GM12864 (cell line): ENCODE data around the gene STAP2.

Source experiments
- DNase-seq: peaks from one replicate; pipeline ENCODE4 v3.0.0-alpha.2; 2011; ENCODE audit warnings: low read depth
- H3K4me3 ChIP-seq: 2 replicates; pipeline ENCODE4 v1.5.1; 2011; ENCODE audit warnings: mild to moderate bottlenecking, low read depth, low read length, control low read depth
- TF ChIP-seq, protein P1 (sequence below): IDR thresholded peaks from 2 replicates; pipeline ENCODE4 v1.5.1; 2011; ENCODE audit warnings: low read depth, mild to moderate bottlenecking, moderate library complexity, low read length, control low read depth, inconsistent platforms; ENCODE audit errors: missing control alignments

STAP2 gene

DNA sequence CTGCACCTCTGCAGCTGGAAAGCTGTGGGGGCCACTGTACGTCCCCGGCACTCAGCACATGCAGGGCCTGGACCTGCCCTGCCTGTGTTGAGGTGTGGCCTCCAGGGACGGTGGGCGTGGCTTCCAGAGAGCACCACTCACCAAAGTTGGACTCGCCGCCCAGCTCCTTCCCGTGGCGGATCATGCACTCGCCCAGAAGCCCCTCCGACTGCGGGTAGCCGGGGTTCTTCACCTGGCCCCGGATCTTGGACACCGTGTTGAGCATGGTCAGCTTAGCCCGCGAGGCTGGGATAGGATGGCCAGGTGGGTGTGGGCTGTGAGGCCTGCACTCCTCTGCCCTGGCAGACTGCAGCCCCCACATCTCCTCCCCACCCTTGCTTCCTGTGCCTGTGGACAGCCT is 26.7 kb upstream of the STAP2 start:
- H3K4me3 ChIP-seq = no peak overlapping the region
- TF ChIP-seq, protein P1, sequence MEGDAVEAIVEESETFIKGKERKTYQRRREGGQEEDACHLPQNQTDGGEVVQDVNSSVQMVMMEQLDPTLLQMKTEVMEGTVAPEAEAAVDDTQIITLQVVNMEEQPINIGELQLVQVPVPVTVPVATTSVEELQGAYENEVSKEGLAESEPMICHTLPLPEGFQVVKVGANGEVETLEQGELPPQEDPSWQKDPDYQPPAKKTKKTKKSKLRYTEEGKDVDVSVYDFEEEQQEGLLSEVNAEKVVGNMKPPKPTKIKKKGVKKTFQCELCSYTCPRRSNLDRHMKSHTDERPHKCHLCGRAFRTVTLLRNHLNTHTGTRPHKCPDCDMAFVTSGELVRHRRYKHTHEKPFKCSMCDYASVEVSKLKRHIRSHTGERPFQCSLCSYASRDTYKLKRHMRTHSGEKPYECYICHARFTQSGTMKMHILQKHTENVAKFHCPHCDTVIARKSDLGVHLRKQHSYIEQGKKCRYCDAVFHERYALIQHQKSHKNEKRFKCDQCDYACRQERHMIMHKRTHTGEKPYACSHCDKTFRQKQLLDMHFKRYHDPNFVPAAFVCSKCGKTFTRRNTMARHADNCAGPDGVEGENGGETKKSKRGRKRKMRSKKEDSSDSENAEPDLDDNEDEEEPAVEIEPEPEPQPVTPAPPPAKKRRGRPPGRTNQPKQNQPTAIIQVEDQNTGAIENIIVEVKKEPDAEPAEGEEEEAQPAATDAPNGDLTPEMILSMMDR = no peak
- no peak for DNase-seq

DNA sequence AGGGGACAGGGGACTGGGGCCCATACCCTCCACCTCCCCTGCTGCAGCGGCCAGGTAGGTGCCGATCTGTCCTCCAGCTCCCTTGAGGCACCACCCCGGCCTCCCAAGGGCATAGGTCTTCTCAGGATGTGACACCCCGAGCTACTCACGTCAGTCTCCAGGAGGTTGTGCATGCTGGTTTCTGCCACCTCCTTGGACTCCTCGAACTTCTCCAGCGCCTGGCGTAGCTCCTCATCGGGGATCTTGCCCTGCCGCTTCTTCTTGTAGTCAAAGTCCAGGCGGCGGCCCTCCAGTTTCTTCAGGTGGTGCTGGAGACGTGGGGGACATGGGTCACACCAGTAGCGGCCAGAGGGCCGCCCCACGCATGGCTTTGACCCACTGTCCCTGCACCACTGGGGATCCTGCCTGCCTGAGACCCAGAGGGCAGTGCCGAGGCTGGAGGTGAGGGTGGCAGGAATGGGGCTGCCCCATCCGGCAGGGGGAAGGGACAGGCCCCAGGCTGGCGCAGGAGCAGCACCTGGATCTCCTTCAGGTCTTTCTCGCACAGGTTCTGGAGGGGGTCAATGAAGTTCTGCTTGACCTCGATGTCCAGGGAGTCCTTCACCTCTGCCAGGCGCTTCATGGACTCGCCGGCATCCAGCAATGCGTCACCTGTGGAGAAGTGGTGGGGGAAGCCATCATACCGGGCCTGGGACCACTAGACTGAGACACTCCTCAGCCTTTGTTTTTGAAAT is 25.1 kb upstream of the STAP2 start:
- TF ChIP-seq, protein P1 = no peak
- DNase-seq = no peak
- no peak overlapping the region for H3K4me3 ChIP-seq

GRCh38 chr19:4362831-4363545 is 24.4 kb upstream of the STAP2 start:
- DNase-seq = no peak
- TF ChIP-seq, protein P1 = peak; percentile 10
- no peak overlapping the region for H3K4me3 ChIP-seq

- TF ChIP-seq, protein P1 = no peak
- H3K4me3 ChIP-seq = no peak overlapping the region
- no peak for DNase-seq
Observed at GRCh38 chr19:4362101-4362828, 23.6 kb upstream of the STAP2 start.

GRCh38 chr19:4361152-4362046 is 22.8 kb upstream of the STAP2 start:
- DNase-seq = no peak
- no peak overlapping the region for H3K4me3 ChIP-seq
- TF ChIP-seq, protein P1 = no peak

- H3K4me3 ChIP-seq = no peak overlapping the region
- TF ChIP-seq, protein P1 = no peak
- DNase-seq = no peak
Observed at GRCh38 chr19:4360641-4361151, 22.1 kb upstream of the STAP2 start.
